Brain microvascular endothelial cell (primary cell): Measurements from ENCODE around the gene COL11A2.
A peak's percentile ranks its signal among the peaks of the same experiment; 100 is the strongest.

ENCODE experiments used
- DNase-seq: peaks from one replicate; pipeline ENCODE4 v3.0.0-alpha.2; 2020
- H3K27ac ChIP-seq: fragments of 250-450 bp; sonication (Bioruptor Pico); 2 replicates; pipeline ENCODE4 v1.5.1; 2020; ENCODE audit warnings: mild to moderate bottlenecking, moderate library complexity
- H3K27me3 ChIP-seq: fragments of 250-450 bp; sonication (Bioruptor Pico); replicated peaks from 2 replicates; pipeline ENCODE4 v1.5.1; 2020; ENCODE audit warnings: mild to moderate bottlenecking
- H3K36me3 ChIP-seq: fragments of 250-450 bp; sonication (Bioruptor Pico); replicated peaks from 2 replicates; pipeline ENCODE4 v1.5.1; 2020; ENCODE audit warnings: mild to moderate bottlenecking
- H3K4me3 ChIP-seq: 2 replicates; pipeline ENCODE4 v1.5.1; 2011; ENCODE audit warnings: low read depth, mild to moderate bottlenecking, control low read depth, low read length, moderate library complexity
- in situ Hi-C: cut with HindIII; loops from 2 replicates; pipeline ENCODE4 v1.10.0; 2017; ENCODE audit warnings: low sequenced_read_pairs, low pct_ligation_motif_present
- TF ChIP-seq, protein P1 (sequence below): IDR thresholded peaks from 2 replicates; pipeline ENCODE4 v1.5.1; 2011; ENCODE audit warnings: low read depth, mild to moderate bottlenecking, moderate library complexity, low read length, control low read depth, inconsistent platforms; ENCODE audit errors: missing control alignments

The COL11A2 gene

DNA sequence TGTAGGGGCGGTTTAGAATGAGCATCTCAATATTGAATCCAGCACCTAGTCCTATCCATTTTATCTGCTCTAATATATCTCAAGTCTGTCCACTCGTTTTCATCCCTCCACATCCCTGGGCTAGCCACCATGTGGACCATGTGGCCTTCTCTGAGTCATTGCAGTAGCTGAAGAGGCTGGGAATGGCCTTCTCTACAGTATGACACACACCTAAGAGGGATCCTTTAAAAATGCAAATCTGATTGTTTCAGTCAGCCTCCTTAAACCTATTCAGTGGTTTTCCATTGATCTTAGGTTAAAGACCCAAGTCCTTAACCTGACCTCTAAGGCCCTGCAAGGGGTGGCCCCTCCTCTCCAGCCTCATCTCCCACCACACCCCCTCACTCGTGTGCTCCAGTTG, 25.4 kb upstream of the COL11A2 start:
- DNase-seq = no peak
- TF ChIP-seq, protein P1, sequence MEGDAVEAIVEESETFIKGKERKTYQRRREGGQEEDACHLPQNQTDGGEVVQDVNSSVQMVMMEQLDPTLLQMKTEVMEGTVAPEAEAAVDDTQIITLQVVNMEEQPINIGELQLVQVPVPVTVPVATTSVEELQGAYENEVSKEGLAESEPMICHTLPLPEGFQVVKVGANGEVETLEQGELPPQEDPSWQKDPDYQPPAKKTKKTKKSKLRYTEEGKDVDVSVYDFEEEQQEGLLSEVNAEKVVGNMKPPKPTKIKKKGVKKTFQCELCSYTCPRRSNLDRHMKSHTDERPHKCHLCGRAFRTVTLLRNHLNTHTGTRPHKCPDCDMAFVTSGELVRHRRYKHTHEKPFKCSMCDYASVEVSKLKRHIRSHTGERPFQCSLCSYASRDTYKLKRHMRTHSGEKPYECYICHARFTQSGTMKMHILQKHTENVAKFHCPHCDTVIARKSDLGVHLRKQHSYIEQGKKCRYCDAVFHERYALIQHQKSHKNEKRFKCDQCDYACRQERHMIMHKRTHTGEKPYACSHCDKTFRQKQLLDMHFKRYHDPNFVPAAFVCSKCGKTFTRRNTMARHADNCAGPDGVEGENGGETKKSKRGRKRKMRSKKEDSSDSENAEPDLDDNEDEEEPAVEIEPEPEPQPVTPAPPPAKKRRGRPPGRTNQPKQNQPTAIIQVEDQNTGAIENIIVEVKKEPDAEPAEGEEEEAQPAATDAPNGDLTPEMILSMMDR = no peak
- Histone ChIP-seq H3K4me3 (no peak overlapping the region), H3K36me3 (no peaks in the 10 kb centered on the region), H3K27me3 (peaks cover 2% of the 10 kb centered on the region), H3K27ac (no peak overlapping the region)
- in situ Hi-C loops = no loop called here

DNA sequence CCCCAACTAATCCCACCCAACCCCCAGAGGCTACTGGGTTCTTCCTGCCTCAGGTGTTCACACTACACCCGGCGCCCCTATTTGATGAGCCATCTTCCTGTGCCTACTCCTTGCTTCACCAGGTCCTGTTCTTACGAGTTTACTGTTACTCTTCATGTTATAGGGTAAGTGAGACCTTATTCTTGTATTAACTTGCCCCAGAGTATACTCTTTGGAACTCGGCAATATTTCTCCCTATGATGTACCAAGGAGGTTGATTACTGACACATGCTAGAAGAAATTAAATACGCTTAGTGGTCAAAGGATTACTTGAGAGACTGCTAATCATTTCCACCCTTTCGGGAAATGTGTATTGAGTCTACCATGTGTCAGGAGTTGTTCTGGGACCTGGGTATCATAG, 25.0 kb upstream of the COL11A2 start:
- H3K4me3 ChIP-seq = no peak overlapping the region
- H3K27ac ChIP-seq = no peak overlapping the region
- in situ Hi-C loops = no loop called here
- peaks cover 1% of the 10 kb centered on the region for H3K36me3 ChIP-seq
- TF ChIP-seq, protein P1 = no peak
- H3K27me3 ChIP-seq = no peaks in the 10 kb centered on the region
- no peak for DNase-seq

DNA sequence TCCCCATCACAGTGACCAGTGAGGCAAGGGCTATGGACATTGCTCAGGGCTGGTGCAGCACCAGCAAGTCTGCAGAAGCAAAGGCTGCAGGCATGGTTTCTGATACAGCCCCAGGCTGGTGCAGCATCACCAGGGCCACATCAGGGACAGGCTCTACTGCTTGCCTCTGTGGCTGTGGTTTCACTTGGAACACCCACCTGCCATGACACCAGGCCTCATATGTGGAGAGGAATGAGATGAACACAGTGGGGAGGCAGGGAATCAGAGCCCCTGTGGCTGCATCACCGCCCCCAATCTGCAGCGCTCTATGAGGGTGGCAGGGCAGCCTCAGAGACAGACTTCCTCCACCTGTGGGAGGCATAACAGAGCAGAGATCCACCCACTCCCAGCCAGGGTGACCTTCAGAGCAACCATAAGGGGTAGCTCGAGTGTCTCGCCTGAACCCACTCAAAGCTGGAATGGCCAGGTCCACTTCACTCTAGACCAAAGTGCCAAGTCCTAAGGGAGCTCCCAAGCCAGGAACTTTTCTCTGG, 23.9 kb upstream of the COL11A2 start:
- Histone ChIP-seq H3K36me3 (peaks cover 5% of the 10 kb centered on the region), H3K27me3 (no peaks in the 10 kb centered on the region), H3K27ac (no peak overlapping the region), H3K4me3 (no peak overlapping the region)
- in situ Hi-C loops = no loop called here
- DNase-seq = no peak
- TF ChIP-seq, protein P1 = no peak

DNA sequence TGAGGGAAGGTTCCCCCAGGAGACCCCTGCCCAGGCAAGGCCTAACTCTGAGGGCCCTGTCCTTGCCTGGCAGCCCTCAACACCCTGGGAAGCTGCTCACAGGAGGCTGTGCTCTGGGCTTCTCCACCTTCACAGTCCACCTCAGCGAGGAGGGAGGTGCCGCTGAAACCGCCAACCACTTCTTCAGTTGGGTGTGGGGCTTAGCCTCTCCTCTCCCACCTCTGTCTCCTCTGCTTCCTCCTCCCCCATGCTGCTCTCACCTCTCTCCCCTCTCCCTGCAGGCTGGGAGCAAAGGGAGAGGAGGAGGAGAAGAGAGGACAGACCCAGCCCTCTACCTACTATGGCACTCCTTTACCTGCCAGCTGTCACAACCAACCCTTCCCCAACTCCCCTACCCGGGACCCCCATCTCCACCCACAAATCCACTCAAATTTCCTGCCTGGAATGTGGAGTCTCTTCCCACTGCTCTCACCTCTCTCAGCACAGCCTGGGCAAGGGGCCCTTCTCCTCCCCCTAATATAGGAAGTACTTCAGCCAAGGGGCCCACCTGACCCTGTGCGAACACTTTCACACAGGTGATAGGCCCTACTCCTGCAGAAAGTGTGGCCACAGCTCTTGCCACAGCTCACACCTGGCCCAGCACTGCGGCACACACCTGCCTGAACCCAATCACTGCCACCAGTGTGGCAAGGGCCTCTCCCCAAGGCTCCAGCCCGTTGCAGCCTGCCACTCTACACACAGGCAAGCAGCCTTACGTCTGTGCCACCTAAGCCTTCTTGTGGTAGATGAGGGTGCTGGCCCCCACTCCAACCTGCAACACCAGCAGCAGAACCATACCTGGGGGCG, 23.2 kb upstream of the COL11A2 start:
- TF ChIP-seq, protein P1 = no peak
- DNase-seq = no peak
- Histone ChIP-seq H3K36me3 (peaks cover 9% of the 10 kb centered on the region), H3K27me3 (no peaks in the 10 kb centered on the region), H3K4me3 (no peak overlapping the region), H3K27ac (no peak overlapping the region)
- in situ Hi-C loops = no loop called here

DNA sequence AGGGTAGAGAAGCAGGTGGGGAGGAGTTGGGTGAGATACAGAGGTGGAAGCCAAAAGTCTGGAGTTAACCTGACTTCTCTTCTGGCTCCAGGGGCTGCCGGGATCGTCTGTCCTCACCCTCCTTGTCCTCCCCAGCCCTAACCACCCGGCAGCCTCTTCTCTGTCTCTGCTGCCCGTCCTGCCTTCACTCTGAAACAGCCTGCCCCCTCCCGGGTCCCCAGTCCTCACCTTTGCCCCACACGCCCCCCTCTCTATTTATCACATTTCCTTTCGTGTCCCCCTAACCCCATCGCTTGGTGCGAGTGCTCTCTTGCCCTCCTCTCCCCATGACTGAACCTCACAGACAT, 21.7 kb upstream of the COL11A2 start:
- TF ChIP-seq, protein P1 = no peak
- H3K27me3 ChIP-seq = no peaks in the 10 kb centered on the region
- H3K36me3 ChIP-seq = peaks cover 11% of the 10 kb centered on the region
- in situ Hi-C loops = no loop called here
- DNase-seq = no peak
- H3K4me3 ChIP-seq = peak overlapping the region; percentile 56
- H3K27ac ChIP-seq = no peak overlapping the region
